HEK293T (cell line): Measurements from ENCODE around the gene FTO.

Experiments
- CTCF ChIA-PET: fragments of 350-600 bp; formaldehyde crosslinking; extraction: SDS; loops from one replicate; lab custom pipeline; 2021; ENCODE audit warnings: antibody characterized with exemption, inconsistent platforms; lab: Yijun Ruan, JAX
- POLR2A ChIA-PET: fragments of 350-600 bp; formaldehyde crosslinking; extraction: SDS; loops from one replicate; lab custom pipeline; 2020; ENCODE audit warnings: antibody characterized with exemption, inconsistent platforms; lab: Yijun Ruan, JAX
- DNase-seq: peaks from one replicate; pipeline ENCODE4 v3.0.0; 2012; ENCODE audit warnings: mixed read lengths; ENCODE audit errors: extremely low spot score
- ARNT ChIP-seq: fragments of 450-650 bp; IDR thresholded peaks from 2 replicates; pipeline ENCODE4 v1.6.1; 2017; ENCODE audit warnings: mild to moderate bottlenecking
- BHLHE40 ChIP-seq: fragments of 450-650 bp; IDR thresholded peaks from 2 replicates; pipeline ENCODE4 v1.6.1; 2016; ENCODE audit warnings: mild to moderate bottlenecking, moderate library complexity, borderline replicate concordance
- CTBP1 ChIP-seq: fragments of 450-650 bp; IDR thresholded peaks from 2 replicates; pipeline ENCODE4 v1.6.1; 2016; ENCODE audit warnings: borderline replicate concordance
- ELF4 ChIP-seq: fragments of 450-650 bp; IDR thresholded peaks from 2 replicates; pipeline ENCODE4 v1.6.1; 2017; ENCODE audit warnings: antibody characterized with exemption
- FOXA1 ChIP-seq: fragments of 450-650 bp; IDR thresholded peaks from 2 replicates; pipeline ENCODE4 v1.6.1; 2016; ENCODE audit warnings: mild to moderate bottlenecking
- FOXK2 ChIP-seq: fragments of 450-650 bp; IDR thresholded peaks from 2 replicates; pipeline ENCODE4 v1.6.1; 2016; ENCODE audit warnings: mild to moderate bottlenecking
- FOXM1 ChIP-seq: fragments of 450-650 bp; IDR thresholded peaks from 2 replicates; pipeline ENCODE4 v1.6.1; 2017; ENCODE audit warnings: mild to moderate bottlenecking, borderline replicate concordance
- HDGF ChIP-seq: fragments of 450-650 bp; IDR thresholded peaks from 2 replicates; pipeline ENCODE4 v1.6.1; 2017; ENCODE audit warnings: antibody characterized with exemption, borderline replicate concordance
- L3MBTL2 ChIP-seq: fragments of 450-650 bp; conservative IDR thresholded peaks from 2 replicates; pipeline ENCODE4 v1.6.1; 2016; ENCODE audit warnings: mild to moderate bottlenecking
- LEF1 ChIP-seq: fragments of 450-650 bp; IDR thresholded peaks from 2 replicates; pipeline ENCODE4 v1.6.1; 2017; ENCODE audit warnings: mild to moderate bottlenecking, borderline replicate concordance
- NFRKB ChIP-seq: fragments of 450-650 bp; IDR thresholded peaks from 2 replicates; pipeline ENCODE4 v1.6.1; 2016; ENCODE audit warnings: mild to moderate bottlenecking, moderate library complexity
- SP1 ChIP-seq: fragments of 450-650 bp; IDR thresholded peaks from 2 replicates; pipeline ENCODE4 v1.6.1; 2017
- SUZ12 ChIP-seq: fragments of 450-650 bp; IDR thresholded peaks from 2 replicates; pipeline ENCODE4 v1.6.1; 2016; ENCODE audit warnings: mild to moderate bottlenecking
- TARDBP ChIP-seq: fragments of 450-650 bp; IDR thresholded peaks from 2 replicates; pipeline ENCODE4 v1.6.1; 2016
- ZNF384 ChIP-seq: fragments of 450-650 bp; IDR thresholded peaks from 2 replicates; pipeline ENCODE4 v1.6.1; 2016
- TF ChIP-seq, protein P1 (sequence below): fragments of 450-650 bp; IDR thresholded peaks from 2 replicates; pipeline ENCODE4 v1.6.1; 2016

FTO gene

DNA sequence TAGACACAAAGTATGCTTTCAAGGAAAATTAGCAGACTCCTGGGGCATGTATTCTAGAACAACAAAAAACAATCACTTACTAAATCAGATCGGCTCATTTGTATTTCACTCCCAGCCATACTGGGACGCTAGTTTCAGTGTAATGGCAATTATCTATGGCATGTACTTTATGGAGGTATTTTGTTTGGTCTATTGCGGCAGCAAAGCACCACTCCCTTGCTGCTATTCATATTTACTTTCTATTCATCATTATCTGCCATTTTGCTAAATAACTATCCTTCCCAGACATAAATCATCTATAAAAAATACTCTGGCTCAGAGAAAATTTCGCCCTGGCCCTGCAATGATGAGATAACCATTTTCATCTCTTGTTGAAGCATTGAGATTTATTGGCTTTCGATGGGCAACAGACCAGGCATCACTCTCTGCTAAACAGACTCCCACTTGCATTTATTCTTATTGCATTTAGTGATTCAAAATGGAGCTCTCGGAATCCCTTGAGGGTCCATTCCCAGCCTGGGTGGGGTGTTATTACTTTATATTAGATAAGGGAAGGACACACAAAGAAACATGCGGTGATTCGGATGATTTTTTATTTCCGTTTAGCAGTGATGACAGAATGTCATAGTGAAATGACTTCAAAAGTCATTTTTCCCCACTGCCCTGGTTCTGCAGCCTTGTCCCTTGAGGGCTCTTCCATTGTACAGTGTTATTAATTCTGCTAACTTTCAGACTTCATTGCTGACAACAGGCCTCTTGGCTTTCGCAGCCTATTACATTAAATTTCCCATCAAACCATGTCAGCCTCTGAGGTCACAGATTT lies 356.9 kb downstream of the FTO start:
- CTCF ChIA-PET: interaction anchor here (0.8 kb wide), 1 partner anchor 10 kb away, joined by 3 read pairs; no protein-coding TSS in a partner anchor
- no peak for DNase-seq
- TF ChIP-seq NFRKB: no peak
- no peak for TF ChIP-seq LEF1
- no peak for TF ChIP-seq FOXA1
- TF ChIP-seq TARDBP: no peak
- TF ChIP-seq, protein P1, sequence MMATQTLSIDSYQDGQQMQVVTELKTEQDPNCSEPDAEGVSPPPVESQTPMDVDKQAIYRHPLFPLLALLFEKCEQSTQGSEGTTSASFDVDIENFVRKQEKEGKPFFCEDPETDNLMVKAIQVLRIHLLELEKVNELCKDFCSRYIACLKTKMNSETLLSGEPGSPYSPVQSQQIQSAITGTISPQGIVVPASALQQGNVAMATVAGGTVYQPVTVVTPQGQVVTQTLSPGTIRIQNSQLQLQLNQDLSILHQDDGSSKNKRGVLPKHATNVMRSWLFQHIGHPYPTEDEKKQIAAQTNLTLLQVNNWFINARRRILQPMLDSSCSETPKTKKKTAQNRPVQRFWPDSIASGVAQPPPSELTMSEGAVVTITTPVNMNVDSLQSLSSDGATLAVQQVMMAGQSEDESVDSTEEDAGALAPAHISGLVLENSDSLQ: peak; percentile 18
- no peak for TF ChIP-seq CTBP1
- POLR2A ChIA-PET: no interaction called here

DNA sequence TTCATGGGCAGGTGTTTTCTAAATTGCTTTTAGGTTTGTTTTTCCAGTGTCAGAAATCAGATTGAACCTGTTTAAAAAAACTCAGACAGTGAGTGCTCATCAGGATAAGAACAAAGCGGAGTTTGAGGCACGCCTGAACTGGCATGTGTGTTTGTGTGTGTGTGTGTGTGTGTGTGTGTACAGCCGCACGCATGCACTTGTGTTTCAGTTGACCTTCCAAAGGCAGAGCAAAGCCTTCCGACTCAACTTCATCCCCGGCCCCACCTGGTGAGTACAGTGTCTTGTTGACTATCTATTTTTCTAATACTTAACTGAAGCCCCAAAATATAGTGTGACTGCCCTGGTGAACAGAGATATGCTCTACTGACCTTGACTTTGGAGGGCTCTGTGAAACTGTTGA lies 357.5 kb downstream of the FTO start:
- no peak for DNase-seq
- POLR2A ChIA-PET: no interaction called here
- CTCF ChIA-PET: no interaction called here
- TF ChIP-seq NFRKB (no peak), ARNT (no peak), CTBP1 (no peak), SP1 (no peak), TARDBP (no peak), FOXA1 (no peak), HDGF (no peak), FOXM1 (no peak), ZNF384 (no peak)
- TF ChIP-seq, protein P1: no peak

DNA sequence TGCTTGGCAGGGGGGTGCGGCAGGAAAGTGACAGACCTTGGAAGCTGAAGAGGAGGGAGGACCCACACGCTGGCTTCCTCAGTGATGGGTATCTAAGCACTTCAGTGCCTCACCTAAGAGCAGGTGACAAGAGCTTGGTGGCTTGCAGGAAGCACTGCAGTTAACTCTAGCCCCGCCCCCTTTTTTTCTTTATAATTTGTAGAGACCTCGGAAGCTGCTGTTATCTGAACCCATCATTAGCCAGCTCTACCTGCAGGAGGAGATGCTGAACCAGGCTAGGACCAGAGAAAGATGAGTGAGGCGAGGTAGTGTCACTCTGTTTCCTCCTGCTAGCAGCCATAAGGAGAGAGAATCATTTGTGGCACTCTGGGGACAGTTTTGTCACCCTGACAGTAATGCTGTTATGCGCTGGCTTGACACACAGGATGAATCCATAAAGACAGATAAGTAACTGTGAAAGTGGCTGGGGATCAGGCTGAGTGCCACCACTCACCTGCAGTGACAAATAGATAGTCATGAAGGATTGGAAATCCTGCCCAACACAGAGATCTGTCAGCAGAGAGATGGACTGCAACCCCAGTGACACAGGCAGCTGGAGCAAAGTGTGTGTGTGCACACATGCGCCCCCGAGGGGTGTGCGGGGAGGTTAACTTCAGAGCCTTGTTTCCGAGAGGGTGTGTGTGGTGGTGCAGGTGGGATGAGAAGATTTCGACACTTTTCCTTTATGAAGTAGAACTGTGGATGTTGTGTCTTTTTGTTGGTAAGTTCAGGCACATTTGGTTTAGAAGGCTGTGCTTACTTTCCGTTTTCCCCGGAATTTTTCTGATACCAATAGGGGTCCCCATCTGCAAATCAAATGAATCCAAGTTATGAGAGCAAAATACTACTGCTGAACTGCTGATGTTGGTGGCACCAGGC lies 358.7 kb downstream of the FTO start:
- CTCF ChIA-PET: no interaction called here
- no peak for TF ChIP-seq FOXA1
- no peak for TF ChIP-seq FOXM1
- no peak for TF ChIP-seq TARDBP
- no peak for TF ChIP-seq ARNT
- no peak for TF ChIP-seq FOXK2
- TF ChIP-seq CTBP1: no peak
- TF ChIP-seq HDGF: no peak
- TF ChIP-seq L3MBTL2: no peak
- no peak for TF ChIP-seq BHLHE40
- TF ChIP-seq NFRKB: no peak
- no peak for TF ChIP-seq SUZ12
- no peak for TF ChIP-seq ZNF384
- TF ChIP-seq LEF1: no peak
- TF ChIP-seq SP1: no peak
- no peak for TF ChIP-seq ELF4
- TF ChIP-seq, protein P1: no peak
- POLR2A ChIA-PET: no interaction called here
- no peak for DNase-seq

DNA sequence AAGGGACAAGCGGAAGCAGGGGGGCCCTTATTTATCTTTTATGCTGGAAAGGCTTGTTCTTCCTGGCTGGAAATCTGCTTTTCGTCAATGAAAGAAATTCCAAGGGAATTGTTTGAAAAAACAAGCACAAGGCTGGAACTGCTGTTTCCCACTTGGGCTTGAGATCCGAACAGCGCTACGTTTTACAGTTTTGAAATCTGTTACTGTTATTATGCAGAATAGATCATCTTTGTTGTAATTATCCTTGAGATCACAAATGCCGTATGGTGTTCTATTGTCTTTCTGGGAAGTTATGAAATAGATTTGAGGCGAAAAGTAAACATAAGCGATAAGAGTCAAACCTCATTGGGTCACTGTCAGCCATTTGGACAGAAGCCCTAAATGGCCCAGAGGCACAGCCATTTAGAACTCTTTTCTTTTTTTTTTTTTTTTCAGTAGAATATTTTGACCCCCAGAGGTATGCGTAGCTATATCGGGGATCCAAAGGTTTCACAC lies 359.4 kb downstream of the FTO start:
- DNase-seq: no peak
- POLR2A ChIA-PET: no interaction called here
- no peak for TF ChIP-seq ZNF384
- no peak for TF ChIP-seq FOXK2
- no peak for TF ChIP-seq ARNT
- TF ChIP-seq, protein P1: no peak
- TF ChIP-seq BHLHE40: no peak
- no peak for TF ChIP-seq LEF1
- no peak for TF ChIP-seq CTBP1
- no peak for TF ChIP-seq SP1
- TF ChIP-seq ELF4: no peak
- no peak for TF ChIP-seq HDGF
- CTCF ChIA-PET: no interaction called here

DNA sequence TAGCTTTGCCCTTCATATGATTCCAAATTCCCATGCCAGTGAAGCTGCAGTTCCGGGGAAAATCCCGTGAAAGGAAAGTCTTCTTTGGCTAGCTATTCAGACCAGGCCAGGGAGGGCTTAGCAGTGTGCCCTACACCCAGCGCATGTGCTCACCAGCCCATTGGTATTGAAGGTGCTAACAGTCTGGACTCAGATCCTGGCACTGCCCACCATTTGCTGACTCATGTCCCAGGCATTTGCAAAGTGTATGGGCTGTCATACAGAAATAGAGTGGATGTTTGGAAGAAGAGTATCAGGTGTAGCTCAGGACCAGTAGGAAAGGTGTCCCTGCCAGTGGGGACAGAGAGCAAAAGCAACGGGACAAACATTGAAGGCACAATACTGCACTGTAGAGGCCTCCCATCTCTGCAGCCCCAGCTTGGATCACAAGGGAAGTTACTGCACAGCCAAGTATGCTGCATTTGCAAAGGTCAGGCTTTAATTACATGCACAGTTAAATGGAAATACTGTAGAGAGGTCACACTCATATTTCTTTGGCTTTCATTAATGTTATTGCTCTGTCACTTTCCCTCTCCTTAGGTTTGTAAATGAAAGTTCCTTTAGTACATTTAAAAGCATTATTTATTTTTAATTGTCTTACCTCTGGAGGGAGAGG lies 362.6 kb downstream of the FTO start:
- POLR2A ChIA-PET: no interaction called here
- TF ChIP-seq CTBP1 (no peak), FOXM1 (no peak), ELF4 (no peak), L3MBTL2 (no peak), HDGF (no peak), FOXA1 (no peak), ZNF384 (no peak), FOXK2 (no peak), NFRKB (no peak), SUZ12 (no peak), ARNT (no peak), BHLHE40 (no peak), LEF1 (no peak), TARDBP (no peak), SP1 (no peak)
- TF ChIP-seq, protein P1: no peak
- no peak for DNase-seq
- CTCF ChIA-PET: no interaction called here
